G401.6 (cell line): Measurements from ENCODE around the gene DAW1.
"Not testable (repeated sequence)": the region's sequence is repeated elsewhere in the genome, so short reads cannot be mapped to it uniquely, and the experiment has no call there.

Experiments
- FAIRE-seq: peaks from 2 replicates; lab custom pipeline; 2012; peaks lifted over from hg19 to GRCh38; lab: Jason Lieb, UNC

Gene DAW1

DNA sequence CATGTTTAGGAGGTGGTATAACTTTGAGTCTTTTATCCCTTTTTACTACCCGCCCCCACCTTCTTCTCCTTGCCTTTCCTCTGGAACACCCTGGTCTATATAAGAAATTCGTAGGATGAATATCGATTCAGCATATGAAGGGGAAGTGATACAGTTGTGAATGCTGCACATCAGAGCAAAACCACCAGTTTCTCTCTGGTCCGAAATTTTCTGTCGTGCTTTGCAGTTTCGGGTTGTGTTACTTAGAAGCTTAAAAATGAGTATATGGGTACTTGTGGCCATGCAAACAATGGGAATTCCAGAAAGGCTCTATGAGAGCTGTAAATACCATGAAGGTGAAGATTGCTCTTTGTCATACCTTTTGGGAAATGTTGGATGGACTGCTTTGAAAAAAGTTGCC is 60.6 kb downstream of the DAW1 start:
- no peak for FAIRE-seq

- FAIRE-seq: no peak
Observed at GRCh38 chr2:227932403-227932802, 61.0 kb downstream of the DAW1 start.

DNA sequence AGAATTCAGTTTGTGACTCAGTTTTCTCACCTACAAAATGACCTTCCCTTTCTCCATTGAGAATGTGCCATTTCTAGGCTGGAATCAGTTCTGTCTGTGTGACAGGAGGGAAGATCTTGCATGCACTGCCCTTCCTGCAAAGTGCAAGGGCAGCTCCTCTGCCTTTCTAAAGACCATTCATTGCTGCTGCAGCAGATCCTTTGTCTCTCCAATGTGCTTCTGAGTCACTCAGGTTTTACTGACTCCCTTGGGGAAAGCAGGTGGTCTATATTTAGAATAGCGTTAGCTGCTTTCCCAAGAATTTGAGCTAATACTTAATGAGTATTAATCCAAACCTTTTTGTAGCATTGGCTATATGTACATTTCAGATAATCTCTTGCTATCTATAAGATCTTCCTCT is 62.5 kb downstream of the DAW1 start:
- no peak for FAIRE-seq

GRCh38 chr2:227936249-227936648 is 64.8 kb downstream of the DAW1 start:
- not testable (repeated sequence) for FAIRE-seq

GRCh38 chr2:227939271-227940027 is 68.0 kb downstream of the DAW1 start:
- FAIRE-seq: no peak

DNA sequence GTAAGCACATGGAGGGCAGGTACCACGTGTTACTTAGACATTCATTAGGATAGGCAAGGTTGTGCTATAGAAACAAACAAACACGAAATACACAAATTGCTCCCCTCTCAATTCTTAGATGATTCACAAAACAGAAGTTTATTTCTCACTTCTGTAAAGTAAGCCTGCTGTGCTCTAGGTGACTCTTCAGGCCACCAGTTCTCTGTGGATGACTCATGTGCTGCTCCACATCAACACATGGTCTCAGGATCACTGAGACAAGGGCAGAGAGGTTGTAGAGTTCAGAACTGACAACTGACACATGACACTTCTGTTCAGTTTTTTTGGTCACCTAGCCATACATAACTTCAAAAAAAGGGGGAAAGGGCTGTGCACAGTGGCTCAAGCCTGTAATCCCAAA is 70.6 kb downstream of the DAW1 start:
- FAIRE-seq: no peak

DNA sequence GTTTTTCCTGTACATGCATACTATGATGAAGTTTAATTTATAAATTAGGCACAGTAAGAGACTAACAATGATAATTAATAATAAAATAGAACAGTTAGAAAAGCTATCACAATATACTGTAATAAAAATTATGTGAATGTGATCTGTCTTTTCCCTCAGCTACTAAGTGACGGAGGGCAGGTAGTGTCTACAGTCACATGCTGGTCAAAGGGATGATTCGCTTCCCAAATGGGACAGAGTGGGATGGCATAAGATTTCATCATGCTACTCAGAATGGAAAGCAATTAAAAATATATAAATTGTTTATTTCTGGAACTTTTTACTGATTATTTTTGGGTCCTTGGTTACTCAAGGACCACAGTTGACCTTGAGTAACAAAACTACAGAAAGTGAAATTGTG is 71.5 kb downstream of the DAW1 start:
- no peak for FAIRE-seq

DNA sequence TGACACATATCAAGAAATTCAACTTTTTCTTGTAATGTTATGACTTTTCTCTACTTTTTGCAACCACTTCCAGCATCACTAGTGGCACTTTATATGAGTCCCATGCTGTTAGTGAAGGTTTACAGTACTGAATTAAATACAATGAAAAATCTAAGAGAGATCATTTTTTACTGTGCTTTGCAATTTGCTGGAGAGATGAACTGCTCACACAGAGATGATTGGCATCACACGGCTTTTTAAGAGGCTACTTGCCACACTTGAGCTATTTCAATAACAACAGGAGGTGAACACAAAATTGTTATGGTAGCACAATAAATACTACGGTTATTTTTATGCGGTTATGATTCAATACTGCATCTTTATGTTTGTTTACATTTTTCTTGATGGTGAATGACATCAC is 88.9 kb downstream of the DAW1 start:
- no peak for FAIRE-seq

DNA sequence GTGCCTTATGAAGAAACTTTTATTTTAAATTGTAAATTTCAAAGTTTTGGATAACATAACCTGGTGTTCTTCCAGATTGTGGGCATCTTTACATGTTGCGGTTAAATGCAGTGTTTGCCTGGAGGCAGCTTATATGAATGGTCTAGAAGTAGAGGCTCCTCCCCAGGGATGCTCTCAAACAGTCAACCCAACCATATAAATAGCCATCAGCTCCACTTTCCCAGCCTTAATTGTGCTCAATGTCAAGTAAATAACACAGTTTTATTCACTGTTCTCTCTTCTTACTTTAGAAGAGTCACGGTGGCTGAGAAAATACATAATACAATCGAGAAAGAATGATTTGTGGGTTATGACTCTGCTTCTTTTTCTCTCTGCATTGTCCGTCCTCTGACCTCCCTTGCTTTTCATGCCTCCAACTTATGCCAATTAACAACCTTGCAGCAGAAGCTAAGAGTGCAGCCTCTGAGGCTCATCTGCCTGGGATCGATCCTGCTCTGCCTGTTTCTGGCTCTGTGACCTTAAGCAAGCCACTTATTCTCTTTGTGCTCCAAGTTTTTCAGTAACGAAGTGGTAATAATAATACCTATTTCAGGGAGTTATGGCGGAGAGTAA is 100.3 kb downstream of the DAW1 start:
- FAIRE-seq: no peak

DNA sequence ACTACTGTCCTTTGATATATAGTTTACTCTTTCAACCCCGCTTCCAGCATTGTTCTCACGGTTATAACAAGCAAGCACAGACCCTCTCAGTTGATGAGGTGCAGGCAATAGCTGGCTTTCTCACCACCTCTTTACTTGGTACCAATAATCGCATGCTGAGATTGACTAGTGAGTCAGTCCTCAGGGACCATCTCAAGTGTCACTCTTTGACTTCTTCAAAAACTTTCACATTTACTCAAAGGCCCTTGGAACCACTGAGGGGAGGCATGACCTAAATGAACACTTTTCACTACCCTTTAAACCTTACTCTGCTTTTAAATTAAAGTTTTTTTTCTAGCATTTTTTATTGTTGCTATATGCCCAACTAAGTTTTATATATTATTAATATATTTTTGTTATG is 101.8 kb downstream of the DAW1 start:
- FAIRE-seq: no peak
